ENCODE data around the gene CCDC117.
A peak's percentile ranks its signal among the peaks of the same experiment; 100 is the strongest.

DNA sequence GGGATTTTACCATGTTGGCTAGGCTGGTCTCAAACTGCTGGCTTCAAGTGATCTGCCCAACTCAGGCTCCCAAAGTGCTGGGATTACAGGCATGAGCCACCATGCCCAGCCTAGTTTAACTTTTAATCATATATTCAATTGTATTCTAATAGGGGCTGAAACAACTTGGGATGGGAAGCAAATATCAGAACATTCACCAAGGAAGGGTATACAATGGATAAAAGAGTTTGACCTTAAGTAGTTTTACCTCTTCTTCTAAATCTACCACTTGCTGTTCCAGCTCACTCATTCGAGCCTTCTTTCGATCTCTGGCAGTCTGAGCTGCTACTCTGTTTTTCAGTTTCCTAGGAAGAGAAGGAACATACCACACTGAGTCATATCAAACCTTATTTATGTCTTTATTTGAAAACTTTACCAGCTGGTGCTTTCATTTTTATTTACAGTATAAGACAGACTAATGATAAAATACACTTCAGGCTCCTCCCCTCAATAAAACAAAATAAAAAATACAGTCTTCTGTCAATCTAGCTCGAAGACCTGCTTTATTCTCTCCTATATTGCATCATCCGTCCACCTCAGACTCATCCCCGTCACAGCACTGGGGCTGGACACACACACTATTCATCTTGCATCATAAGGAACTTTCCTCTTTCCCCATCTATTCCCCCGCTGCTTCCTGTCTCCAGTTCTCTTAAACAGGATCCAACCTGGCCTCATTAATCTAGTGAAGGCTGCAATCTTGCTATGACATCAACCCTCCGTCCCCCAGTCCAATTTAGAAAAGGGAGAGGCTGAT, 26.5 kb downstream of the CCDC117 start:
- TF ChIP-seq, protein P1, sequence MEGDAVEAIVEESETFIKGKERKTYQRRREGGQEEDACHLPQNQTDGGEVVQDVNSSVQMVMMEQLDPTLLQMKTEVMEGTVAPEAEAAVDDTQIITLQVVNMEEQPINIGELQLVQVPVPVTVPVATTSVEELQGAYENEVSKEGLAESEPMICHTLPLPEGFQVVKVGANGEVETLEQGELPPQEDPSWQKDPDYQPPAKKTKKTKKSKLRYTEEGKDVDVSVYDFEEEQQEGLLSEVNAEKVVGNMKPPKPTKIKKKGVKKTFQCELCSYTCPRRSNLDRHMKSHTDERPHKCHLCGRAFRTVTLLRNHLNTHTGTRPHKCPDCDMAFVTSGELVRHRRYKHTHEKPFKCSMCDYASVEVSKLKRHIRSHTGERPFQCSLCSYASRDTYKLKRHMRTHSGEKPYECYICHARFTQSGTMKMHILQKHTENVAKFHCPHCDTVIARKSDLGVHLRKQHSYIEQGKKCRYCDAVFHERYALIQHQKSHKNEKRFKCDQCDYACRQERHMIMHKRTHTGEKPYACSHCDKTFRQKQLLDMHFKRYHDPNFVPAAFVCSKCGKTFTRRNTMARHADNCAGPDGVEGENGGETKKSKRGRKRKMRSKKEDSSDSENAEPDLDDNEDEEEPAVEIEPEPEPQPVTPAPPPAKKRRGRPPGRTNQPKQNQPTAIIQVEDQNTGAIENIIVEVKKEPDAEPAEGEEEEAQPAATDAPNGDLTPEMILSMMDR (IDR thresholded peaks at IDR 0.05) = no peak
- TF ChIP-seq POLR2A (IDR thresholded peaks at IDR 0.05) = peak in 3 of 4 donors; percentile 14 to 69 (median 65)
